ENCODE results near the gene ARHGAP20. TPM values are rescaled to one million over a fixed set of nuclear protein-coding genes. Genes with fewer than 3 reads are reported as not detected.

Gene ARHGAP20
- total RNA-seq, 1 experiment from 2014 or later, result 7.9 TPM

DNA sequence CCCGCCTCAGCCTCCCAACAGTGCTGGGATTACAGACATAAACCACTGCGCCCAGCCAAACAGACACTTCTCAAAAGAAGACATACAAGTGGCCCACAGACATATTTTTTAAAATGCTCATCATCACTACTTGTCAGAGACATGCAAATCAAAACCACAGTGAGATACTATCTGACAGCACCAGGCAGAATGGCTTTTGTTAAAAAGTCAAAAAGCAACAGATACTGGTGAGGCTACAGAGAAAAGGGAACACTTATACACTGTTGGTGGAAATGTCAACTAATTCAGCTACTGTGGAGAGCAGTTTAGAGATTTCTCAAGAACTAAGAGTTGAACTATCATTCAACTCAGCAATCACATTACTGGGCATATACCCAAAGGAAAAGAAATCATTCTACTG lies 67.0 kb downstream of the ARHGAP20 start:
- CTCF ChIA-PET, result no interaction called here

DNA sequence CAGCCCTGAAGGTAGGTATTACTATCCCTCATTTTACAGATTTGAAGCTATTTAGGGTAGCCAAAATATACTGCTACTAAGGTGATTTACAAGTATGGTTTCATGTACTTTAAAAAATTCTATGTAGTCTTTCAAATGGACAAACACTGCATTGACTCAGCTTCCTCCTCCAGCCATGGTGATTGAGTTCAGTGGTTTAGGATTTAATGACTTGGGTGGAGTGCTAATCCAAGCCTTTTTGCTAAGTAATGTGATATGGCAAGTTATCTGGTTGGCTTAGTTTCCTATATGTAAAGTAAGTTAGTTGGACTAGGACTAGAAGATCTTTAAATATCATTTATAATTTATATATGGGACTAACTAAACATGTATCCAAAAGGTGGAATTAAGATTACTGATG lies 77.9 kb downstream of the ARHGAP20 start:
- no peak for DNase-seq (ENCODE audit: low spot score)
- no peaks in the 10 kb centered on the region for H3K9me3 ChIP-seq (ENCODE audit: low read depth, low read length, poor library complexity, severe bottlenecking)
- POLR2A ChIA-PET (ENCODE audit: low non-redundant PET), result no interaction called here
- intact Hi-C loops (cut with micrococcal nuclease; ENCODE audit: unreplicated experiment), result no loop called here
- no peaks in the 10 kb centered on the region for H3K4me1 ChIP-seq (ENCODE audit: insufficient read depth, low read length, poor library complexity, severe bottlenecking)
- TF ChIP-seq, protein P1, sequence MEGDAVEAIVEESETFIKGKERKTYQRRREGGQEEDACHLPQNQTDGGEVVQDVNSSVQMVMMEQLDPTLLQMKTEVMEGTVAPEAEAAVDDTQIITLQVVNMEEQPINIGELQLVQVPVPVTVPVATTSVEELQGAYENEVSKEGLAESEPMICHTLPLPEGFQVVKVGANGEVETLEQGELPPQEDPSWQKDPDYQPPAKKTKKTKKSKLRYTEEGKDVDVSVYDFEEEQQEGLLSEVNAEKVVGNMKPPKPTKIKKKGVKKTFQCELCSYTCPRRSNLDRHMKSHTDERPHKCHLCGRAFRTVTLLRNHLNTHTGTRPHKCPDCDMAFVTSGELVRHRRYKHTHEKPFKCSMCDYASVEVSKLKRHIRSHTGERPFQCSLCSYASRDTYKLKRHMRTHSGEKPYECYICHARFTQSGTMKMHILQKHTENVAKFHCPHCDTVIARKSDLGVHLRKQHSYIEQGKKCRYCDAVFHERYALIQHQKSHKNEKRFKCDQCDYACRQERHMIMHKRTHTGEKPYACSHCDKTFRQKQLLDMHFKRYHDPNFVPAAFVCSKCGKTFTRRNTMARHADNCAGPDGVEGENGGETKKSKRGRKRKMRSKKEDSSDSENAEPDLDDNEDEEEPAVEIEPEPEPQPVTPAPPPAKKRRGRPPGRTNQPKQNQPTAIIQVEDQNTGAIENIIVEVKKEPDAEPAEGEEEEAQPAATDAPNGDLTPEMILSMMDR (conservative IDR thresholded peaks at IDR 0.05; ENCODE audit: low read depth, low read length), result no peak
- no peak for TF ChIP-seq EZH2 (IDR thresholded peaks at IDR 0.05; ENCODE audit: borderline replicate concordance, low read depth, low read length, poor library complexity, severe bottlenecking)
- no peak overlapping the region for H3K27ac ChIP-seq (ENCODE audit: low read depth, low read length, poor library complexity, severe bottlenecking)
- no peak overlapping the region for H3K4me3 ChIP-seq (ENCODE audit: low read depth, low read length, poor library complexity, severe bottlenecking)
- CTCF ChIA-PET, result no interaction called here
- no peaks in the 10 kb centered on the region for H3K27me3 ChIP-seq (replicated peaks; ENCODE audit: insufficient read depth, low read depth, low read length, poor library complexity)
- no peaks in the 10 kb centered on the region for H3K36me3 ChIP-seq (ENCODE audit: insufficient read depth, low read length, poor library complexity, severe bottlenecking)
- no TSS peak for BruUV-seq (replicated peaks)

More for the DNA sequence above, 67.0 kb downstream of the ARHGAP20 start:
- POLR2A ChIA-PET (ENCODE audit: low non-redundant PET), result no interaction called here
- DNase-seq (ENCODE audit: low spot score), result no peak
- TF ChIP-seq, protein P1 (conservative IDR thresholded peaks at IDR 0.05; ENCODE audit: low read depth, low read length), result no peak
- TF ChIP-seq EZH2 (IDR thresholded peaks at IDR 0.05; ENCODE audit: borderline replicate concordance, low read depth, low read length, poor library complexity, severe bottlenecking), result no peak
- no peak overlapping the region for H3K27ac ChIP-seq (ENCODE audit: low read depth, low read length, poor library complexity, severe bottlenecking)
- H3K9me3 ChIP-seq (ENCODE audit: low read depth, low read length, poor library complexity, severe bottlenecking), result no peaks in the 10 kb centered on the region
- no peak overlapping the region for H3K4me3 ChIP-seq (ENCODE audit: low read depth, low read length, poor library complexity, severe bottlenecking)
- intact Hi-C loops (cut with micrococcal nuclease; ENCODE audit: unreplicated experiment), result no loop called here
- BruUV-seq (replicated peaks), result no TSS peak
- H3K27me3 ChIP-seq (replicated peaks; ENCODE audit: insufficient read depth, low read depth, low read length, poor library complexity), result no peaks in the 10 kb centered on the region
- H3K36me3 ChIP-seq (ENCODE audit: insufficient read depth, low read length, poor library complexity, severe bottlenecking), result no peaks in the 10 kb centered on the region
- H3K4me1 ChIP-seq (ENCODE audit: insufficient read depth, low read length, poor library complexity, severe bottlenecking), result no peaks in the 10 kb centered on the region

DNA sequence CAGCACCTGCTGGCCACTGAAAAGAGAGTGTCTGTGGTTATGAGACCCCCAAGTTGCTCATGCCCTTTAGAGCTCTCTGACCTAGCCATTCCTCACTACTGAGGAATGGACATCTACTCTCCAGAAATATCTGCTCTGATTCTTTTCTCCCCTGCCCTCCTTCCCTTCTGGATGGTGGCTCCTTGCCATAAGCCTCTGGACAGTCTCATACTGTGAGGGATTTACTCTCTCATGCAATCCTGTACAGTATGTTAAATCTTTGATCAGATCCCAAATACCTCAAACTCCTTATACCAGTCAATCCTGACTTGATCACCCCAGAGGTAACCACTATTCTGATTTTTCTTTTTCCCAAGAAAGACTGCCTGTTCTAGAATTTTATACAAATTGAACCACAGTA lies 80.7 kb downstream of the ARHGAP20 start:
- no peak for DNase-seq (ENCODE audit: low spot score)
- CTCF ChIA-PET, result no interaction called here
- H3K4me1 ChIP-seq (ENCODE audit: insufficient read depth, low read length, poor library complexity, severe bottlenecking), result no peaks in the 10 kb centered on the region
- no peaks in the 10 kb centered on the region for H3K27me3 ChIP-seq (replicated peaks; ENCODE audit: insufficient read depth, low read depth, low read length, poor library complexity)
- no peak for TF ChIP-seq EZH2 (IDR thresholded peaks at IDR 0.05; ENCODE audit: borderline replicate concordance, low read depth, low read length, poor library complexity, severe bottlenecking)
- TF ChIP-seq, protein P1 (conservative IDR thresholded peaks at IDR 0.05; ENCODE audit: low read depth, low read length), result no peak
- intact Hi-C loops (cut with micrococcal nuclease; ENCODE audit: unreplicated experiment), result no loop called here
- no peaks in the 10 kb centered on the region for H3K9me3 ChIP-seq (ENCODE audit: low read depth, low read length, poor library complexity, severe bottlenecking)
- no peak overlapping the region for H3K27ac ChIP-seq (ENCODE audit: low read depth, low read length, poor library complexity, severe bottlenecking)
- POLR2A ChIA-PET (ENCODE audit: low non-redundant PET), result no interaction called here
- no peaks in the 10 kb centered on the region for H3K36me3 ChIP-seq (ENCODE audit: insufficient read depth, low read length, poor library complexity, severe bottlenecking)
- no TSS peak for BruUV-seq (replicated peaks)
- no peak overlapping the region for H3K4me3 ChIP-seq (ENCODE audit: low read depth, low read length, poor library complexity, severe bottlenecking)
